GM23338 (cell line): ENCODE measurements around the gene MOB2. TPM values are rescaled to one million over a fixed set of nuclear protein-coding genes. Genes with fewer than 3 reads are reported as not detected.

Experiments used
- ATAC-seq: fragments of 200-7000 bp; cut with Tn5 transposase; 3 replicates; pipeline ENCODE4 v1.9.1; 2020
- DNase-seq: peaks from one replicate; pipeline ENCODE4 v3.0.0-alpha.2; 2015; ENCODE audit warnings: low spot score
- H2AFZ ChIP-seq: fragments of 200-600 bp; sonication (generic); 2 replicates; pipeline ENCODE4 v1.8.0; 2016; ENCODE audit warnings: antibody characterized with exemption, mild to moderate bottlenecking, moderate library complexity
- H3F3A ChIP-seq: fragments of 200-600 bp; sonication (generic); replicated peaks from 2 replicates; pipeline ENCODE4 v1.8.0; 2017; ENCODE audit warnings: antibody characterized with exemption, mixed run types, low read depth
- H3K27ac ChIP-seq: fragments of 200-600 bp; sonication (generic); 2 replicates; pipeline ENCODE4 v1.6.1; 2016; ENCODE audit warnings: low read depth
- H3K27me3 ChIP-seq: fragments of 200-600 bp; sonication (generic); 2 replicates; pipeline ENCODE4 v1.8.0; 2016; ENCODE audit warnings: mild to moderate bottlenecking, mixed run types, moderate library complexity; ENCODE audit not compliant: insufficient read depth
- H3K36me3 ChIP-seq: fragments of 200-600 bp; sonication (generic); 2 replicates; pipeline ENCODE4 v1.8.0; 2016; ENCODE audit warnings: mild to moderate bottlenecking; ENCODE audit not compliant: insufficient read depth
- H3K4me1 ChIP-seq: fragments of 200-600 bp; sonication (generic); 2 replicates; pipeline ENCODE4 v1.8.0; 2016; ENCODE audit warnings: mild to moderate bottlenecking, moderate library complexity; ENCODE audit not compliant: insufficient read depth
- H3K4me2 ChIP-seq: fragments of 200-600 bp; sonication (generic); 2 replicates; pipeline ENCODE4 v1.7.1; 2017; ENCODE audit warnings: mixed run types
- H3K4me3 ChIP-seq: fragments of 200-600 bp; sonication (generic); 2 replicates; pipeline ENCODE4 v1.6.1; 2016; ENCODE audit warnings: mixed run types
- H3K79me2 ChIP-seq: fragments of 200-600 bp; sonication (generic); replicated peaks from 2 replicates; pipeline ENCODE4 v1.8.0; 2017; ENCODE audit warnings: mild to moderate bottlenecking; ENCODE audit not compliant: insufficient read depth
- H3K9me2 ChIP-seq: fragments of 200-600 bp; sonication (generic); 2 replicates; pipeline ENCODE4 v1.8.0; 2017; ENCODE audit not compliant: insufficient read depth
- H4K20me1 ChIP-seq: fragments of 200-600 bp; sonication (generic); replicated peaks from 2 replicates; pipeline ENCODE4 v1.8.0; 2017; ENCODE audit warnings: mild to moderate bottlenecking; ENCODE audit not compliant: insufficient read depth
- H3K27ac Mint-ChIP-seq: 2 replicates; pipeline ENCODE4 v1.8.0; 2020; ENCODE audit warnings: inconsistent platforms, mild to moderate bottlenecking, moderate library complexity, mixed read lengths
- H3K27me3 Mint-ChIP-seq: 3 replicates; pipeline ENCODE4 v1.8.0; 2022; ENCODE audit warnings: low read depth, mild to moderate bottlenecking, moderate library complexity, mixed read lengths, inconsistent platforms; ENCODE audit not compliant: insufficient read depth, poor library complexity
- H3K36me3 Mint-ChIP-seq: 3 replicates; pipeline ENCODE4 v1.8.0; 2021; ENCODE audit warnings: low read depth, mild to moderate bottlenecking, inconsistent platforms, moderate library complexity, mixed read lengths
- H3K4me1 Mint-ChIP-seq: 3 replicates; pipeline ENCODE4 v1.8.0; 2020; ENCODE audit warnings: mild to moderate bottlenecking, inconsistent platforms, mixed read lengths
- H3K4me3 Mint-ChIP-seq: 3 replicates; pipeline ENCODE4 v1.8.0; 2021; ENCODE audit warnings: moderate library complexity, mild to moderate bottlenecking, inconsistent platforms, mixed read lengths
- H3K9me3 Mint-ChIP-seq: 3 replicates; pipeline ENCODE4 v1.8.0; 2020; ENCODE audit warnings: moderate library complexity, mild to moderate bottlenecking, inconsistent platforms, mixed read lengths
- CREB1 ChIP-seq: fragments of 250-450 bp; sonication (Bioruptor Pico); IDR thresholded peaks from 2 replicates; pipeline ENCODE4 v1.5.0; 2020; ENCODE audit warnings: low read depth, mild to moderate bottlenecking, moderate library complexity
- CTCF ChIP-seq, 2 experiments: fragments of 200-600 bp in 1 of 2; sonication (generic) in 1 of 2; conservative IDR thresholded peaks; 2 replicates each; pipeline versions ENCODE4 v1.5.1 to v1.6.1; 2016 to 2017; ENCODE audit warnings: antibody characterized with exemption in 2 of 2, low read depth in 2 of 2, mild to moderate bottlenecking in 2 of 2, moderate library complexity in 1 of 2
- ETS1 ChIP-seq: IDR thresholded peaks from 2 replicates; pipeline ENCODE4 v1.6.1; 2016; ENCODE audit warnings: antibody characterized with exemption
- EZH2 ChIP-seq: fragments of 200-600 bp; sonication (generic); IDR thresholded peaks from one replicate; pipeline ENCODE4 v1.8.0; 2017; ENCODE audit warnings: antibody characterized with exemption, mild to moderate bottlenecking, low read depth; ENCODE audit not compliant: unreplicated experiment
- EZH2phosphoT487 ChIP-seq: fragments of 200-600 bp; sonication (generic); IDR thresholded peaks from one replicate; pipeline ENCODE4 v1.8.1; 2018; ENCODE audit warnings: antibody characterized with exemption; ENCODE audit not compliant: unreplicated experiment
- JUNB ChIP-seq: IDR thresholded peaks from one replicate; pipeline ENCODE4 v1.6.1; 2016; ENCODE audit warnings: antibody characterized with exemption; ENCODE audit not compliant: unreplicated experiment
- NANOG ChIP-seq: IDR thresholded peaks from 2 replicates; pipeline ENCODE4 v1.6.1; 2016; ENCODE audit warnings: antibody characterized with exemption, borderline replicate concordance
- POLR2AphosphoS5 ChIP-seq: IDR thresholded peaks from 2 replicates; pipeline ENCODE4 v1.6.1; 2016; ENCODE audit warnings: antibody characterized with exemption, low read depth
- REST ChIP-seq: IDR thresholded peaks from one replicate; pipeline ENCODE4 v1.6.1; 2018; ENCODE audit warnings: antibody characterized with exemption; ENCODE audit not compliant: unreplicated experiment
- STAT1 ChIP-seq: IDR thresholded peaks from one replicate; pipeline ENCODE4 v1.6.1; 2016; ENCODE audit warnings: antibody characterized with exemption; ENCODE audit not compliant: unreplicated experiment
- ZNF114 ChIP-seq: fragments of 250-450 bp; sonication (Bioruptor Pico); IDR thresholded peaks from 2 replicates; pipeline ENCODE4 v1.5.0; 2020; ENCODE audit warnings: mild to moderate bottlenecking, moderate library complexity
- ZNF331 ChIP-seq: fragments of 250-450 bp; sonication (Bioruptor Pico); IDR thresholded peaks from 2 replicates; pipeline ENCODE4 v1.5.0; 2020; ENCODE audit warnings: low read depth, mild to moderate bottlenecking, moderate library complexity
- ZNF462 ChIP-seq: fragments of 250-450 bp; sonication (Bioruptor Pico); IDR thresholded peaks from 2 replicates; pipeline ENCODE4 v1.5.0; 2020; ENCODE audit warnings: mild to moderate bottlenecking, moderate library complexity
- polyA plus RNA-seq: library from polyadenylated mRNA; unstranded; fragments of >200 nt; fragmentation: Nextera tagmentation; extraction: Ambion mirVana; gene quantifications from 2 replicates; pipeline ENCODE4 v1.2.1, GENCODE V29; 2016
- total RNA-seq: library from RNA; depleted of rRNA; stranded (reverse); fragments of >200 nt; shearing (Covaris generic); gene quantifications from 2 replicates; pipeline ENCODE4 v1.2.3, GENCODE V29; 2014

MOB2 gene
- total and polyA plus RNA-seq, 2 experiments from 2014 or later: 10.1 to 19.7 TPM

GRCh38 chr11:1476940-1477736 is 9.4 kb downstream of the MOB2 start:
- Mint-ChIP-seq H3K4me3 (no peak overlapping the region), H3K4me1 (no peaks in the 10 kb centered on the region), H3K9me3 (no peaks in the 10 kb centered on the region), H3K27ac (no peak overlapping the region), H3K36me3 (peaks cover 5% of the 10 kb centered on the region; the same call in 1 of the 3 replicates), H3K27me3 (no peaks in the 10 kb centered on the region)
- H3K27ac ChIP-seq: no peak overlapping the region
- no peaks in the 10 kb centered on the region for H3K9me2 ChIP-seq
- H3K79me2 ChIP-seq: no peaks in the 10 kb centered on the region
- H3F3A ChIP-seq: no peaks in the 10 kb centered on the region
- no peaks in the 10 kb centered on the region for H3K4me1 ChIP-seq
- ATAC-seq (no peak), DNase-seq (no peak)
- no peaks in the 10 kb centered on the region for H3K27me3 ChIP-seq
- H3K4me3 ChIP-seq: no peak overlapping the region
- peaks cover 7% of the 10 kb centered on the region for H4K20me1 ChIP-seq
- no peak overlapping the region for H2AFZ ChIP-seq
- no peak overlapping the region for H3K4me2 ChIP-seq
- TF ChIP-seq ETS1: no peak
- no peak for TF ChIP-seq POLR2AphosphoS5
- TF ChIP-seq CTCF (conservative IDR thresholded peaks at IDR 0.05; ENCODE audit: low read depth in 2 of 2): no peak
- no peak for TF ChIP-seq JUNB
- no peak for TF ChIP-seq ZNF331 (CRISPR knock-in tag)
- no peak for TF ChIP-seq ZNF462
- no peak for TF ChIP-seq EZH2phosphoT487
- no peak for TF ChIP-seq ZNF114
- TF ChIP-seq STAT1: no peak
- TF ChIP-seq EZH2: no peak
- TF ChIP-seq REST: no peak
- no peak for TF ChIP-seq NANOG
- no peak for TF ChIP-seq CREB1
- H3K36me3 ChIP-seq: no peaks in the 10 kb centered on the region
